GM18520 (cell line): ENCODE data around the gene OTOF.

ENCODE experiments used
- ATAC-seq: cut with Tn5 transposase; IDR thresholded peaks from one replicate; pipeline ENCODE4 v1.9.1; 2021; ENCODE audit not compliant: unreplicated experiment

The OTOF gene

GRCh38 chr2:26503231-26503880, 25.4 kb upstream of the OTOF start:
- ATAC-seq: no peak

- no peak for ATAC-seq
Observed at GRCh38 chr2:26500406-26500805, 22.5 kb upstream of the OTOF start.

- no peak for ATAC-seq
Observed at GRCh38 chr2:26495705-26496297, 17.9 kb upstream of the OTOF start.

GRCh38 chr2:26494891-26495290, 17.0 kb upstream of the OTOF start:
- no peak for ATAC-seq

GRCh38 chr2:26494199-26494598, 16.3 kb upstream of the OTOF start:
- no peak for ATAC-seq

- no peak for ATAC-seq
Observed at GRCh38 chr2:26493566-26493965, 15.6 kb upstream of the OTOF start.

- no peak for ATAC-seq
Observed at GRCh38 chr2:26492749-26493515, 15.0 kb upstream of the OTOF start.

GRCh38 chr2:26491563-26492167, 13.7 kb upstream of the OTOF start:
- ATAC-seq: no peak

- no peak for ATAC-seq
Observed at GRCh38 chr2:26489213-26489850, 11.4 kb upstream of the OTOF start.

- ATAC-seq: no peak
Observed at GRCh38 chr2:26488463-26489212, 10.7 kb upstream of the OTOF start.

GRCh38 chr2:26487192-26487591, 9.3 kb upstream of the OTOF start:
- ATAC-seq: no peak

- ATAC-seq: no peak
Observed at GRCh38 chr2:26486789-26487188, 8.9 kb upstream of the OTOF start.

GRCh38 chr2:26485725-26486418, 7.9 kb upstream of the OTOF start:
- ATAC-seq: no peak

GRCh38 chr2:26485099-26485498, 7.2 kb upstream of the OTOF start:
- ATAC-seq: no peak

GRCh38 chr2:26484579-26484978, 6.7 kb upstream of the OTOF start:
- no peak for ATAC-seq

- no peak for ATAC-seq
Observed at GRCh38 chr2:26483957-26484565, 6.1 kb upstream of the OTOF start.

- ATAC-seq: no peak
Observed at GRCh38 chr2:26483516-26483915, 5.6 kb upstream of the OTOF start.

GRCh38 chr2:26483027-26483326, 5.1 kb upstream of the OTOF start:
- ATAC-seq: no peak

- ATAC-seq: no peak
Observed at GRCh38 chr2:26482211-26483026, 4.5 kb upstream of the OTOF start.
